Activated B cell treated with CpG ODN at 0.5 μM for 24 hours (primary cell): ENCODE data around the gene FHIT. TPM values are rescaled to one million over a fixed set of nuclear protein-coding genes. Genes with fewer than 3 reads are reported as not detected.
"Not testable (repeated sequence)": the region's sequence is repeated elsewhere in the genome, so short reads cannot be mapped to it uniquely, and the experiment has no call there.

ENCODE experiments used
- ATAC-seq: fragments of 200-7000 bp; cut with Tn5 transposase; one replicate; pipeline ENCODE4 v1.10.0; 2021; ENCODE audit warnings: low read depth, mild to moderate bottlenecking, moderate library complexity
- CTCF ChIA-PET: fragments of 350-600 bp; sonication (Branson Sonifier 250); formaldehyde crosslinking; loops from one replicate; lab custom pipeline; 2021; ENCODE audit warnings: antibody characterized with exemption; lab: Charles Lee
- POLR2A ChIA-PET: fragments of 350-600 bp; sonication (Branson Sonifier 250); formaldehyde crosslinking; loops from one replicate; lab custom pipeline; 2021; ENCODE audit warnings: antibody characterized with exemption; lab: Charles Lee
- DNase-seq: peaks from one replicate; pipeline ENCODE4 v3.0.0; 2022
- H3K27ac Mint-ChIP-seq: one replicate; pipeline ENCODE4 v1.8.0; 2020; ENCODE audit warnings: mixed read lengths
- H3K27me3 Mint-ChIP-seq: one replicate; pipeline ENCODE4 v1.8.0; 2021; ENCODE audit warnings: mixed read lengths
- H3K36me3 Mint-ChIP-seq: one replicate; pipeline ENCODE4 v1.8.0; 2021; ENCODE audit warnings: low read depth, mixed read lengths
- H3K4me1 Mint-ChIP-seq: one replicate; pipeline ENCODE4 v1.8.0; 2021; ENCODE audit warnings: mixed read lengths
- H3K4me3 Mint-ChIP-seq: one replicate; pipeline ENCODE4 v1.8.0; 2020; ENCODE audit warnings: mild to moderate bottlenecking, mixed read lengths
- H3K9me3 Mint-ChIP-seq: one replicate; pipeline ENCODE4 v1.8.0; 2020; ENCODE audit warnings: mixed read lengths
- CTCF ChIP-seq: fragments of 200-600 bp; IDR thresholded peaks from one replicate; pipeline ENCODE4 v1.8.0; 2022; ENCODE audit warnings: antibody characterized with exemption, mild to moderate bottlenecking
- intact Hi-C: fragments of 100-400 bp; cut with micrococcal nuclease; formaldehyde crosslinking; loops from one replicate; pipeline ENCODE4 v1.15.1; 2024
- total RNA-seq: library from RNA; stranded (reverse); gene quantifications from 2 replicates; pipeline ENCODE4 v1.2.3, GENCODE V29; 2022

FHIT gene
- total RNA-seq, 1 donor from 2014 or later, result 5.5 TPM

GRCh38 chr3:61073566-61074165 lies 177.6 kb downstream of the FHIT start:
- intact Hi-C loops, result no loop called here
- H3K9me3 Mint-ChIP-seq, result no peaks in the 10 kb centered on the region
- no peak overlapping the region for H3K27ac Mint-ChIP-seq
- ATAC-seq (no peak), DNase-seq (no peak)
- no peak for TF ChIP-seq CTCF
- no peak overlapping the region for H3K4me3 Mint-ChIP-seq
- ChIA-PET CTCF (no interaction called here), POLR2A (no interaction called here)
- no peaks in the 10 kb centered on the region for H3K4me1 Mint-ChIP-seq
- no peaks in the 10 kb centered on the region for H3K27me3 Mint-ChIP-seq
- no peaks in the 10 kb centered on the region for H3K36me3 Mint-ChIP-seq

- no peaks in the 10 kb centered on the region for H3K9me3 Mint-ChIP-seq
- CTCF ChIA-PET, result no interaction called here
Measured at GRCh38 chr3:61068084-61068483, 183.2 kb downstream of the FHIT start.

GRCh38 chr3:61066800-61067199 lies 184.5 kb downstream of the FHIT start:
- H3K27me3 Mint-ChIP-seq, result no peaks in the 10 kb centered on the region
- no peak overlapping the region for H3K4me3 Mint-ChIP-seq
- POLR2A ChIA-PET, result no interaction called here
- TF ChIP-seq CTCF, result no peak
- DNase-seq (no peak), ATAC-seq (no peak)
- H3K27ac Mint-ChIP-seq, result no peak overlapping the region
- no peaks in the 10 kb centered on the region for H3K4me1 Mint-ChIP-seq
- intact Hi-C loops, result no loop called here
- H3K9me3 Mint-ChIP-seq, result no peaks in the 10 kb centered on the region
- H3K36me3 Mint-ChIP-seq, result no peaks in the 10 kb centered on the region
- CTCF ChIA-PET, result no interaction called here

More at GRCh38 chr3:61068084-61068483, 183.2 kb downstream of the FHIT start:
- no peak for TF ChIP-seq CTCF
- Mint-ChIP-seq H3K4me1 (no peaks in the 10 kb centered on the region), H3K36me3 (no peaks in the 10 kb centered on the region), H3K27me3 (no peaks in the 10 kb centered on the region), H3K27ac (no peak overlapping the region), H3K4me3 (no peak overlapping the region)
- no peak for DNase-seq
- no peak for ATAC-seq
- intact Hi-C loops, result no loop called here
- POLR2A ChIA-PET, result no interaction called here

- H3K4me3 Mint-ChIP-seq, H3K27me3 Mint-ChIP-seq, DNase-seq, intact Hi-C loops, H3K27ac Mint-ChIP-seq, ATAC-seq, POLR2A ChIA-PET, H3K9me3 Mint-ChIP-seq, H3K4me1 Mint-ChIP-seq, H3K36me3 Mint-ChIP-seq: not testable (repeated sequence)
- CTCF ChIA-PET, result interaction anchor here (0.6 kb wide), 1 partner anchor 171 kb away, joined by 4 read pairs; no protein-coding TSS in a partner anchor
Measured at GRCh38 chr3:61066222-61066621, 185.0 kb downstream of the FHIT start.

- TF ChIP-seq CTCF, result no peak
- H3K9me3 Mint-ChIP-seq, result no peaks in the 10 kb centered on the region
- DNase-seq, result no peak
- no peak overlapping the region for H3K4me3 Mint-ChIP-seq
- H3K36me3 Mint-ChIP-seq, result no peaks in the 10 kb centered on the region
- H3K4me1 Mint-ChIP-seq, result no peaks in the 10 kb centered on the region
- ChIA-PET CTCF (interaction anchor here (0.6 kb wide), 1 partner anchor 170 kb away, joined by 4 read pairs; no protein-coding TSS in a partner anchor), POLR2A (no interaction called here)
- H3K27me3 Mint-ChIP-seq, result no peaks in the 10 kb centered on the region
- no peak for ATAC-seq
- no peak overlapping the region for H3K27ac Mint-ChIP-seq
- intact Hi-C loops, result no loop called here
Measured at GRCh38 chr3:61065451-61066011, 185.7 kb downstream of the FHIT start.
